HG02970 (cell line): Measurements from ENCODE around the gene FOXN1.
"Not testable (repeated sequence)": the region's sequence is repeated elsewhere in the genome, so short reads cannot be mapped to it uniquely, and the experiment has no call there.

Experiments
- ATAC-seq: cut with Tn5 transposase; IDR thresholded peaks from one replicate; pipeline ENCODE4 v1.9.1; 2021; ENCODE audit warnings: mild to moderate bottlenecking, moderate library complexity, moderate number of reproducible peaks; ENCODE audit not compliant: unreplicated experiment, low FRiP score

Gene FOXN1

GRCh38 chr17:28572259-28573039 is 66.3 kb downstream of the FOXN1 start:
- ATAC-seq = no peak

- no peak for ATAC-seq
Observed at GRCh38 chr17:28573040-28573380, 66.9 kb downstream of the FOXN1 start.

- ATAC-seq = no peak
Observed at GRCh38 chr17:28573521-28573920, 67.4 kb downstream of the FOXN1 start.

GRCh38 chr17:28573966-28574480 is 67.9 kb downstream of the FOXN1 start:
- ATAC-seq = no peak

- ATAC-seq = no peak
Observed at GRCh38 chr17:28574526-28574925, 68.4 kb downstream of the FOXN1 start.

- no peak for ATAC-seq
Observed at GRCh38 chr17:28575126-28575795, 69.1 kb downstream of the FOXN1 start.

GRCh38 chr17:28576016-28576415 is 69.9 kb downstream of the FOXN1 start:
- not testable (repeated sequence) for ATAC-seq

GRCh38 chr17:28576758-28577465 is 70.8 kb downstream of the FOXN1 start, which contains the start of gene ALDOC:
TSS of gene ALDOC (minus strand) at chr17:28576895. CDS start at chr17:28575532, 1,363 bp downstream.
- ATAC-seq = peak; percentile 82

GRCh38 chr17:28577466-28577824 is 71.3 kb downstream of the FOXN1 start:
- no peak for ATAC-seq

- no peak for ATAC-seq
Observed at GRCh38 chr17:28578246-28579195, 72.4 kb downstream of the FOXN1 start.

GRCh38 chr17:28579526-28579925 is 73.4 kb downstream of the FOXN1 start:
- ATAC-seq = no peak

GRCh38 chr17:28580959-28581358 is 74.8 kb downstream of the FOXN1 start:
- no peak for ATAC-seq

- no peak for ATAC-seq
Observed at GRCh38 chr17:28582513-28582912, 76.4 kb downstream of the FOXN1 start.

GRCh38 chr17:28584434-28584833 is 78.3 kb downstream of the FOXN1 start:
- no peak for ATAC-seq

- ATAC-seq = no peak
Observed at GRCh38 chr17:28585851-28586250, 79.7 kb downstream of the FOXN1 start.
